Posterior vena cava (tissue), 2 donors: ENCODE results near the gene KIF4B. TPM values are rescaled to one million over a fixed set of nuclear protein-coding genes. Genes with fewer than 3 reads are reported as not detected.

Experiments
- DNase-seq: peaks from one replicate; pipeline ENCODE4 v3.0.0-alpha.2; 2020; ENCODE audit warnings: low spot score
- intact Hi-C, 2 donors: fragments of 100-400 bp; cut with DNase I; formaldehyde crosslinking; loops; one replicate each; pipeline versions ENCODE4 v1.14.1 to v1.14.2; 2022 to 2023
- total RNA-seq, 2 donors: library from RNA; stranded (reverse); fragmentation: NEBNext Ultra II Directional; extraction: Animal tissue kit (Norgen Biotek cat#: 25700); gene quantifications; one replicate each; pipeline ENCODE4 v1.2.1, GENCODE V29; 2021
- donor health status: DM: yes; HTN: yes; CAD: no.
- donor health status: DM: yes; HTN: yes; CAD: no.

The KIF4B gene
- total RNA-seq, 2 donors from 2014 or later, result 0.14 TPM; not detected in 1

DNA sequence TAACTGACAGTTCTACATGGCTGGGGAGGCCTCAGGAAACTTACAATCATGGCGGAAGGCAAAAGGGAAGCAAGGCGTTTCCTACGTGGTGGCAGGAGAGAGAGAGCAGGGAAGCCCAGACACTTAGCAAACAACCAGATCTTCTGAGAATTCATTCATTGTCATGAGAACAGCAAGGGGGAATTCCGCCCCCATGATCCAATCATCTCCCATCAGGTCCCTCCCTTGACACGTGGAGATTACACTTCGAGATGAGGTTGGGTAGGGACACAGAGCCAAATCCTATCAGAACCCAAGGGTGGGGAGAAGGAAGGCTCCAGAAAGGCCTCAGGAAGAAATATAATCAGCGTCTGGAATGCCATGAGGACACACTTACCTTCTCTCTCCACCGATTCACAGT lies 34.3 kb downstream of the KIF4B start:
- intact Hi-C loops, result no loop called here

DNA sequence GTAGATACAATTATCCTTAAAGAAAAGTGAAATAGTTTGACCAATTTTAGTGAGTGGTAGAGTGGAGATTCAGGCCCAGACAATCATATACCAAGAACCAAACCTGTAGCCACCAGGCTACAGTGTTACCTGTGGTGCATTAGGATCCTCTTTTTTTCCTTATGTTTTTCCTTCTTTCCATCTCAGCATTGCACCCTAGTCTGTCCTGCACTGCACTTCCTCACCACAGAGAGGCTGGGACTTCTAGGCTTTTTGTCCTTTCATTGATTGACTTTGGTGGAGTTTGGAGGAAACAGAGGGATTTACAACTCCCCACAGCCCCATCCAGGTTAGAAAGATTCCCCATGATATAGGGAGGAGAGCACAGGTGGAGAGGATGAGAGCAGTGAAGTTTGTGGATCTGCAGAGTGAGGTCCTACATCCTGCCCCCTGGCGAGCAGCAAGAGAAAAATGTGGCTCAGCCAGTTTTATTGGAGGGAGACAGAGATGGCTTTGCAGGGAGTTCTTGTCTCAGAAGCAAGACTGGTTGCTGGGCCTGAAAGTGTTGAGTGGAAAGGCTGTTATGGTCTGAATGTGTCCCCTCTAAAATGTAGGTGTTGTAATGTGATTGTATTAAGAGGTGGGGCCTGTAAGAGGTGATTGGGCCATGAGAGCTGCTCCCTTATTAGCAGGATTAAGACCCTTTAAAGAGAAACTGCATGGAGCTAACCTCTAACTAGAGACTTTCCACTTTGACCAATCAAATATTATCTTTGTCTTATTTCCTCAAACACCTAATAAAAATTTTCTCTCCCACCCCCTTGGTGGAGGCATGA lies 36.2 kb downstream of the KIF4B start:
- intact Hi-C loops, result no loop called here
- no peak for DNase-seq

More for the DNA sequence above, 34.3 kb downstream of the KIF4B start:
- no peak for DNase-seq

DNA sequence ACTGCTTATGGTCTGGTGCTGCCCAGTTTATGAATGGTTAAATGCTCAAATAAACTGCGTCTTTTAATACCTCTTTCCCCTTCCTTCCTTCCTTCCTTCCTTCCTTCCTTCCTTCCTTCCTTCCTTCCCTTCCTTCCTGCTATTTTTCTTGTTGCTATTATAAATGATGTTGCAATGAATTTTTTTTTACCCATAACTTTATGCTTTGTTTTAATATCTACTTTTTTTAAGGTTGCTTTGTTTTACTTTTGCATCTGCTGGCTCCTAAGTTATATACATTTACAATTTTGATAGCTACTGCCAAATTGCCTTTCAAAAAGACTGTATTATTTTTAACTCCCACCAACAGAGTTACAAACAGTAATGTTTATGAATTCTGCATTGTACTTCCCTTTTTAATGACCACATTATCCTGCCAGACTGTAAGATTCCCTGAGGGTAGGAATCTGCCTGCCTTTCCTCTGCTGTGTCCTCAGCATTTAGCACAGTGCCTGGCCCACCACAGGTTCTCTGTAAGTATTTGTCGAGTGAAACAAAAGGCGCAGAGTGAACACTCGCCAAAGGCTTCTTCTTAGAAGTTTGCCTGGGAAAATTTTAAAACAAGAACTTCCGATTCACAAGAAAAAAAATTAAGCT lies 36.9 kb downstream of the KIF4B start:
- intact Hi-C loops, result no loop called here
- no peak for DNase-seq

DNA sequence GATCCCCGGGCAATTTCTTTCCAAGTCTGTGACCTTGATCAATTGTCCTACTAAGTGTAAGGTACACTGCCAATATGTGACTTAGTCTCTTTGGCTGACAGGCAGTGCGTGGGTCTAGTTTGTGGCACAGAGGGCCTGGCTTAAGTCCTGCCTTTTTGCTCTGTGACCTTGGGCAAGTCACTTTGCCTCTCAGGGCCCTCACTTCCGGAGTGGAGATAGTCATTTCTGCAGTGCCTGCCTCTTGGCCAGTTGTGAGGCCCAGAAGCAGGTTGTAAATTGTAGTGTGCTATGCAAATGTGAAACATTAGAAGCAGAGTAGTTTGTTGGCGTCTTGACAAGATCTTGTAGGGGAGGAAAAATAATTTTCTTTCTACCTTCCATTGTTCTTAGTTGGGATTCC lies 39.0 kb downstream of the KIF4B start:
- DNase-seq, result no peak
- intact Hi-C loops, result no loop called here

DNA sequence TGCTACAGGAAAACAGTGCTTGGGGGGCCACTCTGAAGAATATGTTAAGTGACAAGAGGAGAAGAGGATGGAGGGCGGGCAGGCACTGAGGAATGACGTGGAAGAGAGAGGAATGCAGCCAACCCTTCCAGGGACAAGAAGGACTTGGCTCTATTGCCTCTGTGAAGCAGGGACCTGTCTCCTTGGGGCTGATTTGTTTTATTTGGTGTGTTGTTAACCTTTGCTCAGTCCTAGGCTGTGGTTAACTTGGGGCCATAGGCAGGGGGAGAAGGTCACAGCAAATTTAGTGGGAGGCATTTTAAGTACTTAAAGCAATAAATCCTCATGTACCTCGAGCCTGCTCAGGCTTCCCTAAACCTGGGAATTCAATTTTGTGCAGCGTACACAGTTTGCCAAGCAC lies 39.9 kb downstream of the KIF4B start:
- intact Hi-C loops, result no loop called here

DNA sequence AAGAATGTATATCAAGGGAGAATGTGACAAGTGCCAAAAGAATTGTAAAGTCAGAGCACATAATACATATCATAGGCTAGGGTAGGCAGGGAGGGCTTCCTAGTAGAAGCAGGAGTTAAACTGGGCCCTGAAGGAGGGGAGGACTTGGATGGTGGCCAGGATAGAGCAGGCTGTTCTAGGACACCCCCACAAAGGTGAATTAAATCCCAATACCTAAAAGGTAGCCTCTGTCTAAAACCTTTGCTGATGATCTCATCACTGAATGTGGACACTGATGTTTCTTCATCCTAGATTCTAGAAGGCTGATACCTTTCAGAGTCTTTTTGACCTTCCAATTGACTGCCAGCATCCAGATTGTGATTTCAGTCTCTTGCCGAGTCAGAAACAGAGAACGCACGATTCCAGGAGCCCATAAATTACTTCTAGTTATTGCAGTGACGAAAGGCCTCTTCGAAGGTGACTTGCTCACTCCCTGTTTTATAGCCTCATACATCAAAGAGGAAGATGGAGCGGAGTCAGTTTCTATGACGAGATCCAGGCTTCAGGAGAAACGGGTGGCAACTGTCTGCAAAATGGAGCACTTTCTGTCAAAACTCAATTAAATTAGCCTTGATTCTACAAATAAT lies 43.2 kb downstream of the KIF4B start:
- intact Hi-C loops, result no loop called here
- no peak for DNase-seq

More for the DNA sequence above, 39.9 kb downstream of the KIF4B start:
- no peak for DNase-seq

DNA sequence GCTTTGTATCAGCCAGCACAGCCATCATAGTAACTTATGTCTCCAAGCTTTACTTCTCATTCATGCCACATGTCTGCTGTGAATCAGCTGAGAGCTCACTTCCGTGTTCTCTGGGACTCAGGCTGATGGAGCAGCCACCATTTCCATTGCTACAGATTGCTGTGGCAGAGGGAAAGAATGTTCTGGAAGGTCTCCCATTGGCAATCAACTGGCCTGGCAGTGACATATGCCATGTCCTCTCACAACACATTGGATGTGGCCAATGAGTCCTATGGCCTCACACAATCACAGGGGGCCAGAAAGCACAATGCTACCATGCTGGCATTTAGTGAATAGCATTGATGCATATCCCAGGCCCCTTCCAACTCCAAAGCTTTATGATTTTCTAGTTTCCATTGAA lies 44.1 kb downstream of the KIF4B start:
- DNase-seq, result no peak
- intact Hi-C loops, result no loop called here

DNA sequence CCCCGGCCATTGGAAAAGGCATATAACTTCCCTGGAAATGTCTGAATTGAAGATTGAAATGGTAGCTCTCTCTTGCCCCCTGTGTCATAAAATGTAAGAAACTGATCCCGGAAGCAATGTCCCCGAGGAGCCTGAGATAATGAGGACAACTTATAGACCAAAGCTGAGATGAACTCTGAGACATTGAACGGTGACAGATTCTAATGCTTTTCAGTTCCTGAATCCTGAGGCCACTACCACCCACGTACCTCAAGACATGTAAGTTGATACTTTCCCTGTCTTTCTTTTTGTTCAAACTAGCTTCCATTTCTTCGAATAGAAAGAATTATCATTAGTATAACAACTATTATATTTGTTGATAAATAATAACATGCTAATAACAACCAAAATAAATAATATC lies 51.0 kb downstream of the KIF4B start:
- intact Hi-C loops, result no loop called here
- no peak for DNase-seq

DNA sequence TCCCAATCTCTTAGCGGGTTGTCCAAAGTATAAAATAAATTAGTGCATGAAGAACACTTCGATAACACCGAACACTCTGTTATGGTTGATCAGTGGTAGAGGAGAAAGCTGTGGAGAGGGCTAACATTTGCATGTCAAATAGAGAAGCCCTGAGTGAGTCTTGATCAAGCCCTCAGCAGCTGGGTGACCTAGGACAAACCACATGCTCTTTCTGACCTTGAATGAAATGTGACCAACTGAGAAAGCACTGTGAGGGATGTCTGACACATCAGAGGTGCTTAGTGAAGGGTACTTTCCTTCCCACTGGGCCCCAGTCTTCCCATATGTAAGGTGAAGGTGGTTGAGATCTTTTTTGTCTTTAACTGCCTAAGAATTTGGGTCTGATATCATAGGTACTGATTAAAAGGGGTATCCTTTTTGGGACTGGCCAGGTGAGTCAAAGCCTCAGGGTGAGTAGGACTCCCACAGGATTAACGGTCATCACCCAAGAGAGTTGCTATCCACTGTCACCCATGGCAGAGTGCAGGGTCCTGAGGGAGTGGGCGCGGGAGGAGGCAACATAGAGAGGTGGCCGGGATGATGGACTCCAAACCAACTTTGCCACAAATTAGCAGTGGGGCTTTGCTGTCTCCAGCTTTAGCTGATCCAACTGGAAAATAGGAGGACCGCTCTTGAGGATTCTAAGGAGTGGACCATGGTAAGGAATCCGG lies 53.5 kb downstream of the KIF4B start:
- DNase-seq, result no peak
- intact Hi-C loops, result no loop called here

Other genes starting within 250 kb of the KIF4B start
- gene FAXDC2, start 163.2 kb upstream of the KIF4B start, total RNA-seq, result 10 to 100 TPM; 19.2 to 30.1 TPM
- gene CNOT8, start 155.1 kb upstream of the KIF4B start, total RNA-seq, result 10 to 100 TPM; 46.5 to 47.1 TPM
- gene GEMIN5, start 75.5 kb upstream of the KIF4B start, total RNA-seq, result 10 to 100 TPM; 13.4 to 14.2 TPM
- 10 to 100 TPM; 40.1 to 40.9 TPM for gene MRPL22, start 72.7 kb upstream of the KIF4B start, total RNA-seq